Fibroblast of pulmonary artery (primary cell): ENCODE results near the gene ALX4.

Experiments used
- DNase-seq: peaks from one replicate; pipeline ENCODE4 v3.0.0-alpha.2; 2010; ENCODE audit warnings: low read depth
- H3K4me3 ChIP-seq: replicated peaks from 2 replicates; pipeline ENCODE4 v1.5.1; 2011; ENCODE audit warnings: low read depth, mild to moderate bottlenecking, control low read depth, low read length, moderate library complexity
- CTCF ChIP-seq: IDR thresholded peaks from 2 replicates; pipeline ENCODE4 v1.5.1; 2011; ENCODE audit warnings: mild to moderate bottlenecking, control low read depth, low read length, inconsistent platforms; ENCODE audit errors: missing control alignments

Gene ALX4

GRCh38 chr11:44277196-44278090 lies 32.5 kb downstream of the ALX4 start:
- TF ChIP-seq CTCF = no peak
- no peak overlapping the region for H3K4me3 ChIP-seq
- DNase-seq = no peak

GRCh38 chr11:44275961-44276550 lies 33.9 kb downstream of the ALX4 start:
- no peak for TF ChIP-seq CTCF
- no peak for DNase-seq
- no peak overlapping the region for H3K4me3 ChIP-seq

- no peak overlapping the region for H3K4me3 ChIP-seq
- DNase-seq = no peak
- TF ChIP-seq CTCF = no peak
Measured at GRCh38 chr11:44275241-44275640, 34.7 kb downstream of the ALX4 start.

DNA sequence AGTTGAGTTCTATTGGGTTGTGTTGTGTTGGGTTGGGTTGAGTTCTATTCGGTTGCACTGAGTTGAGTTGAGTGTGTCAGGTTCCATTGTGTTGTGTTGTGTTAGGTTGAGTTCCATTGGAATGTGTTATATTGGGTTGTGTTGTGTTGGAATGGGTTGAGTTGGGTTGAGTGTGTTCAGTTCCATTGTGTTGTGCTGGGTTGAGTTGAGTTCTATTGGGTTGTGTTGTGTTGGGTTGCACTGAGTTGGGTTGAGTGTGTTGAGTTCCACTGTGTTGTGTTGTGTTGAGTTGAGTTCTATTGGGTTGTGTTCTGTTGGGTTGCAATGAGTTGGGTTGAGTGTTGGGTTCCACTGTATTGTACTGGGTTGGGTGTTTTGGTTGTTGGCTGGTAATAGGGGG lies 35.5 kb downstream of the ALX4 start:
- no peak for DNase-seq
- no peak for TF ChIP-seq CTCF
- no peak overlapping the region for H3K4me3 ChIP-seq

GRCh38 chr11:44271286-44271685 lies 38.7 kb downstream of the ALX4 start:
- TF ChIP-seq CTCF = no peak
- DNase-seq = no peak

GRCh38 chr11:44270403-44271273 lies 39.3 kb downstream of the ALX4 start:
- DNase-seq = peak; percentile 15
- no peak for TF ChIP-seq CTCF
- no peak overlapping the region for H3K4me3 ChIP-seq

More at GRCh38 chr11:44271286-44271685, 38.7 kb downstream of the ALX4 start:
- no peak overlapping the region for H3K4me3 ChIP-seq
